Thyroid gland (tissue), 4 donors: ENCODE results near the gene CTNNA2. TPM values are rescaled to one million over a fixed set of nuclear protein-coding genes. Genes with fewer than 3 reads are reported as not detected.

ENCODE experiments used
- DNase-seq, 2 donors: peaks; one replicate each; pipeline ENCODE4 v3.0.0-alpha.2; 2019
- H3K27ac ChIP-seq, 3 donors: fragments of 200-600 bp; sonication (generic); 1 replicate in 2 of 3; 2 replicates in 1 of 3; pipeline ENCODE4 v1.5.1; 2016 to 2019; ENCODE audit warnings: mild to moderate bottlenecking in 1 of 3, moderate library complexity in 1 of 3
- H3K27me3 ChIP-seq: fragments of 200-600 bp; sonication (generic); one replicate; pipeline ENCODE4 v1.5.1; 2019
- H3K36me3 ChIP-seq, 2 donors: fragments of 200-600 bp; sonication (generic); one replicate each; pipeline ENCODE4 v1.5.1; 2016 to 2019
- H3K4me1 ChIP-seq, 2 donors: fragments of 200-600 bp; sonication (generic); one replicate each; pipeline ENCODE4 v1.5.1; 2017 to 2019
- H3K4me3 ChIP-seq, 3 donors: fragments of 200-600 bp; sonication (generic); replicated peaks in 1 of 3; 1 replicate in 2 of 3; 2 replicates in 1 of 3; pipeline ENCODE4 v1.5.1; 2016; ENCODE audit warnings: mild to moderate bottlenecking in 1 of 3
- H3K9me3 ChIP-seq: fragments of 200-600 bp; sonication (generic); one replicate; pipeline ENCODE4 v1.5.1; 2017
- CTCF ChIP-seq, 6 experiments: fragments of 200-600 bp in 3 of 6; fragments of 450-650 bp in 3 of 6; sonication (generic) in 3 of 6; IDR thresholded peaks; one replicate each; pipeline ENCODE4 v1.5.1; 2016 to 2019; ENCODE audit warnings: antibody characterized with exemption in 6 of 6, mild to moderate bottlenecking in 2 of 6, inconsistent platforms in 1 of 6, moderate library complexity in 1 of 6
- POLR2A ChIP-seq, 2 donors: fragments of 450-650 bp; IDR thresholded peaks; one replicate each; pipeline ENCODE4 v1.6.1; 2017; ENCODE audit warnings: antibody characterized with exemption in 2 of 2, mild to moderate bottlenecking in 2 of 2, moderate library complexity in 1 of 2
- WGBS, 2 donors: methylation state at CpG; one replicate each; pipeline ENCODE4 v1.1.5; 2017; 5-methylcytosine and 5-hydroxymethylcytosine counted together
- intact Hi-C: fragments of 100-400 bp; cut with DNase I; formaldehyde crosslinking; loops from one replicate; pipeline ENCODE4 v1.15.1; 2023
- total RNA-seq, 4 donors: library from RNA; depleted of rRNA; stranded (reverse); fragments of >200 nt; gene quantifications; one replicate each; pipeline ENCODE4 v1.2.3, GENCODE V29; 2016

Gene CTNNA2
- total RNA-seq, 4 donors from 2014 or later: 0.13 to 0.44 (median 0.22) TPM; not detected in 1

GRCh38 chr2:80074321-80075070, 561.6 kb downstream of the CTNNA2 start:
- no peak for TF ChIP-seq CTCF (IDR thresholded peaks at IDR 0.05)
- TF ChIP-seq POLR2A (IDR thresholded peaks at IDR 0.05): no peak
- 76 to 79% methylated on average over 5 of the region's 5 CpGs for WGBS, 2 donors
- H3K4me1 ChIP-seq: no peaks in the 10 kb centered on the region
- no peaks in the 10 kb centered on the region for H3K27me3 ChIP-seq
- no peaks in the 10 kb centered on the region for H3K36me3 ChIP-seq
- no peak overlapping the region for H3K4me3 ChIP-seq
- no peaks in the 10 kb centered on the region for H3K9me3 ChIP-seq
- no peak overlapping the region for H3K27ac ChIP-seq
- intact Hi-C loops: loop anchor here (10.0 kb wide), 2 partner anchors 160 to 430 kb away; no protein-coding TSS in a partner anchor
- no peak for DNase-seq

- 77 to 83% methylated on average over 1 of the region's 1 CpG for WGBS, 2 donors
These were observed 562.9 kb downstream of the CTNNA2 start for GRCh38 chr2:80075719-80076118.

GRCh38 chr2:80078290-80079036, 565.6 kb downstream of the CTNNA2 start:
- no peak for DNase-seq
- H3K4me1 ChIP-seq: no peaks in the 10 kb centered on the region
- no peaks in the 10 kb centered on the region for H3K9me3 ChIP-seq
- H3K36me3 ChIP-seq: no peaks in the 10 kb centered on the region
- no peak overlapping the region for H3K27ac ChIP-seq
- H3K4me3 ChIP-seq: no peak overlapping the region
- no peak for TF ChIP-seq CTCF (IDR thresholded peaks at IDR 0.05)
- no peak for TF ChIP-seq POLR2A (IDR thresholded peaks at IDR 0.05)
- H3K27me3 ChIP-seq: no peaks in the 10 kb centered on the region
- intact Hi-C loops: loop anchor here (10.0 kb wide), 2 partner anchors 156 to 426 kb away; no protein-coding TSS in a partner anchor
- WGBS, 2 donors: 92% methylated on average over 6 of the region's 6 CpGs

More at GRCh38 chr2:80075719-80076118, 562.9 kb downstream of the CTNNA2 start:
- no peak for DNase-seq
- no peak for TF ChIP-seq POLR2A (IDR thresholded peaks at IDR 0.05)
- Histone ChIP-seq H3K4me3 (no peak overlapping the region), H3K36me3 (no peaks in the 10 kb centered on the region), H3K4me1 (no peaks in the 10 kb centered on the region), H3K27ac (no peak overlapping the region), H3K27me3 (no peaks in the 10 kb centered on the region), H3K9me3 (no peaks in the 10 kb centered on the region)
- intact Hi-C loops: loop anchor here (10.0 kb wide), 2 partner anchors 159 to 429 kb away; no protein-coding TSS in a partner anchor

- intact Hi-C loops: no loop called here
- Histone ChIP-seq H3K27me3 (no peaks in the 10 kb centered on the region), H3K9me3 (no peaks in the 10 kb centered on the region), H3K27ac (no peak overlapping the region), H3K4me3 (no peak overlapping the region), H3K36me3 (no peaks in the 10 kb centered on the region), H3K4me1 (no peaks in the 10 kb centered on the region)
- DNase-seq: no peak
- WGBS, 2 donors: 42 to 48% methylated on average over 9 of the region's 9 CpGs
- TF ChIP-seq CTCF (IDR thresholded peaks at IDR 0.05) (no peak), POLR2A (IDR thresholded peaks at IDR 0.05) (no peak)
These were observed 568.1 kb downstream of the CTNNA2 start for GRCh38 chr2:80080957-80081356.

GRCh38 chr2:80086831-80087230, 574.0 kb downstream of the CTNNA2 start:
- Histone ChIP-seq H3K4me3 (no peak overlapping the region), H3K4me1 (peaks cover 0 to 4% of the 10 kb centered on the region in 2 donors), H3K36me3 (no peaks in the 10 kb centered on the region), H3K9me3 (no peaks in the 10 kb centered on the region), H3K27ac (no peak overlapping the region), H3K27me3 (no peaks in the 10 kb centered on the region)
- no peak for DNase-seq
- intact Hi-C loops: no loop called here
- TF ChIP-seq POLR2A (IDR thresholded peaks at IDR 0.05) (no peak), CTCF (IDR thresholded peaks at IDR 0.05) (no peak)
- 69 to 79% methylated on average over 2 of the region's 2 CpGs for WGBS, 2 donors
